Measurements from ENCODE around the gene ZNF26. TPM values are rescaled to one million over a fixed set of nuclear protein-coding genes. Genes with fewer than 3 reads are reported as not detected.

The ZNF26 gene
- total RNA-seq = 15.7 and 23.2 TPM in 2 replicates

GRCh38 chr12:132986001-132986884 is at the start of gene ZNF26:
ZNF26 (plus strand) TSS chr12:132986367; CDS start chr12:132986841, 474 bp downstream.

DNA sequence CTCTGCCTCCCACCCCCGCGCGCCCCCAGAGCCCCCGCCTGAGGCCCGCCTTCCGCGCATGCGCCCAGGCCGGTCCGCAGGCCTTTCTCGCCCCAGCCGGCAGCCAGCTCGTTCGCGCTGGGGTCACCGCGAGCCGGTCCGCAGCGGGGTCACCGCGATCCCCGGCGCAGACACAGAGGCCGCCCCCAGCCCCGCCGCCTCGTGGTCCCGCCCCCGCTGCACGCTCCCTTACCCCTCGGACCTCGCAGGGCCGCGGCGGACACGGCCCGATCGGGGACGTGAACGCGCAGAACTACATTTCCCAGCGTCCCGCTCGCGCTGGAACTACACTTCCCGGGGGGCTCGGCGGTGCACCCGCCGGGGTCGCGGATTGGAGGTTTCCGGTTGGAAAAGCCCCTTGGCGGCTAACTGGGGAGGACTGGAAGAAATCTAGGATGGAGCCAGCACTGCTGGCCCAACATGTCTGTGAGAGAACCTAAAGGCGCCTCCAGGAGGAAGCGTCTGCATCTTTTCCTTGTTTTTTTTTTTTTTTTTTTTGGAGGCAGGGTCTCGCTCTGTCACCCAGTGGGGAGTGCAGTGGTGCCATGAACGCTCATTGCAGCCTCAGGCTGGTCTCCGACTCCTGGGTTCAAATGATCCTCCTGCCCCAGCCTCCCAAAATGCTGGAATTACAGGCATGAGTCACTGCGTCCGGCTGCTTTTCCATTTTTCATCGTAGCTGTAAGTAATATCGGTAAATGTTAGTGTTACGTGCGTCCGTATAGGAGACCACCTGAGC is 30.0 kb upstream of the ZNF26 start, which contains the start of gene ZNF605:
Gene ZNF605, minus strand, starts transcription at position 296 of the 778 bp plus-strand sequence. CDS start 10,671 bp downstream, outside the sequence.

DNA sequence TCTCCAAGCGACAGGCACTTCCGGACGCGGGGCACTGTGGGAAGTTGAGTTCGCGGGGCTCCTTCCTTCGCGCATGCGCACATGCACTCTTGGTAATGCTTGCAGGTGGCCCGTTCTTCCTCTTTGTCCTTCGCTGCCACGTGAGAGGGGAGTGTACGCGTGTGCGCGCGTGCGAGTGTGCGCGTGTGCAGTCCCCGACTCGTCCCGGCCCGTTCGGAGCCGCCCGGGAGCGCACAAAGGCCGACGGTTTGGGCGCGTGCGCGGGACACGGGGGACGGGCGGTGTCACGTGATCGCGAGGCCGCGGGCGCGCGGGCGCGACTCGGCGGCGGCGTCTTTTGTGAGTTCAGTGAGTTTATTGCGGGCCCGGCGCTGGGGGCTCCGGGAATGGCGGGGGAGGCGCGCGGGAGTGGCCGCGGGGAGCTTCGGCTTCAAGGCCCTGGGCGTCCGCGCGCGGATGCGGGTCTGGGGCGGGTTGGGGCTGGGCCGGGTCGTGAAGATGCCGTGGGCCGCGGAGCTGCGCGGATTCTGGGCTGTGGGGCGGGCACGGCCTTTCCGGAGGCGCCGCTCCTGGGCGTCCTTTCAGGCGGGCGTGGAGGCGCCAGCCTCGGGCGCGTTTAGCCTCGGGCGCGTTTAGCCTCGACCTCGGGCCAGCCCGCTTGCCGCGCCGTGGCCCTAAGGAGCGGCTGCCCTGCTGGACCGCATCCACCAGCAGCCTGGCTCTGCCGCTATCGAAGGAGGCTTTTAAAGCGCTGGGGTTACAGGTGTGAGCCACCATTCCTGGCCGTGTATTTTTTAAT is 51.2 kb downstream of the ZNF26 start, which contains the start of gene ZNF84:
Gene ZNF84, plus strand, starts transcription at position 303 of the 799 bp plus-strand sequence. CDS start 3,959 bp downstream, outside the sequence.

Small RNAs within 50 kb of the gene (small RNA-seq; reads per million reads assigned to genes)
- not detected for gene RNU4ATAC12P

Other genes with a start within 250 kb of the ZNF26 start
- 72.5 and 82.3 TPM in 2 replicates for gene ANKLE2, start 224.5 kb upstream of the ZNF26 start, total RNA-seq
- gene GOLGA3, start 157.5 kb upstream of the ZNF26 start, total RNA-seq = 93.4 and 100 TPM in 2 replicates
- 50.3 and 59.4 TPM in 2 replicates for gene CHFR, start 98.8 kb upstream of the ZNF26 start, total RNA-seq
- gene ZNF605, start 30.1 kb upstream of the ZNF26 start, total RNA-seq = 6.2 and 12.3 TPM in 2 replicates
- 30.4 and 31.4 TPM in 2 replicates for gene ZNF84, start 51.1 kb downstream of the ZNF26 start, total RNA-seq
- 20.9 and 21.9 TPM in 2 replicates for gene ZNF140, start 94.6 kb downstream of the ZNF26 start, total RNA-seq
- 0.86 and 0.98 TPM in 2 replicates for gene ZNF891, start 143.9 kb downstream of the ZNF26 start, total RNA-seq
- gene ZNF10, start 144.3 kb downstream of the ZNF26 start, total RNA-seq = 3.2 and 4.2 TPM in 2 replicates
- gene ZNF268, start 195.1 kb downstream of the ZNF26 start, total RNA-seq = 21.9 and 23.8 TPM in 2 replicates
- gene ANHX, start 249.5 kb downstream of the ZNF26 start, total RNA-seq = not detected in 2 replicates